A673 (cell line): ENCODE results near the gene WDR46.

Source experiments
- CTCF ChIP-seq: fragments of 300-800, 200-600 bp; sonication (generic); conservative IDR thresholded peaks from 2 replicates; pipeline ENCODE4 v1.5.1; 2017; ENCODE audit warnings: low read depth, mild to moderate bottlenecking, antibody characterized with exemption, low read length, moderate library complexity, mixed read lengths
- EZH2 ChIP-seq: fragments of 200-600 bp; sonication (generic); IDR thresholded peaks from 2 replicates; pipeline ENCODE4 v1.6.1; 2017; ENCODE audit warnings: borderline replicate concordance, low read depth, mild to moderate bottlenecking, mixed read lengths, antibody characterized with exemption, low read length; ENCODE audit not compliant: poor library complexity, severe bottlenecking

DNA sequence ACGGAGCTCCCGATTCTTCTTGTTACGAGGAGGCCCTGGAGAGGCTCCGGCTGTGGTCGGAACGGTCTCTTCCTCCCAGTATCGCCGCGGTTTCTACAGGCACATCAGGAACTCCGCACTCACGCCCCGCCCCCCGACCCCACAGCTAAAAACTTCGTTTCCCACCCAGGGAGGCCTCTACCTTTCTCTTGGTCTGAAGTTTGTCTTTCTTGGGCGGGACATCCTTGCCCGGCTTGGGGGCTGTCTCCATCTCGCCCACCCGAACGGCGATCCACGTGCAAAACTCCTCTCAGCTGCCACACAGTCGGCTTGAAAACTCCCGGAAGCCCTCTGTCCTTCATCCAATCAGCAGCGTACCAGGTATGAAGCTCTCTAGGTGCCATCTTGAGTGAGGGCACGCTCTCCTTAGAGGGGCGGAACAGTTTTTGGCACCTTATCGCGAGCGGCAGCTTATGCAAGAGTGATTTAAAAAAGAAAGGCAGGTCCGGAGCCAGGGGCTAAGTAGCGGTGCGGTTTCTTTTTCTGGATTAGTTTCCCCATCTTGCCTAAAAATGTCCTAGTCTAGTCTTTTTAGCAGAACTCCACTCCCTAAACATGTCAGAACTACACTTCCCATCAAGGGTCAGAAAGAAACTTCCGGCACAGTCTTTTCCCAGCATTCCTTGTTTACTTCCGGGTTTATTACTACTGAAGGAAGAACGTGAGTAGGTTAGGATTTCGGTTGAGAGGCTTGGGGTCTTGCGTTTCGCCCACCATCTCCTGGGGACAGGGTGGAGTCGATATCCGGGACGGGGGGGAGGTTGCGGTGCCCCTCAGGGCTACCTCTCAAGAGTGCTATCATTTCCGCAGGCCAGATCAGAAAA is at the start of gene WDR46, which contains the start of gene PFDN6:
- TF ChIP-seq CTCF (no peak), EZH2 (no peak)
